ENCODE data around the gene SLC25A45. TPM values are rescaled to one million over a fixed set of nuclear protein-coding genes. Genes with fewer than 3 reads are reported as not detected.

The SLC25A45 gene
- total RNA-seq, 1 donor from 2014 or later, result 5.6 TPM

DNA sequence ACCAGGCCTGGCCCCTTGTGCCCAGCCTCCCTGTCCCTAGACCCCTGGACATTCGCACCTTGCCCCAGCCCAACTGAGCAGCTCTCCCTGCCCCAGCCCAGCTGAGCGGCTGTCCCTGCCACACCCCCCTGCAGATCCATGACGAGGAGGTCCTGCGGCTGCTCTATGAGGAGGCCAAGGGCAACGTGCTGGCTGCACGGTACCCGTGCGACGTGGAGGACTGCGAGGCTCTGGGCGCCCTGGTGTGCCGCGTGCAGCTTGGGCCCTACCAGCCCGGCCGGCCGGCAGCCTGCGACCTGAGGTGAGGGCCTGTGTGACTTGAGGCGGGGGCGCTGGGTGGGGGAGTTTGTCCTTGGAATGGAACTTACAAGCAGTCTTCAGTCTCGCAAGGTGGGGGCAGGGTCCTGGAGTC, 11.7 kb upstream of the SLC25A45 start:
- peak; percentile 56 for DNase-seq (ENCODE audit: missing footprints)
- intact Hi-C loops (cut with DNase I), result no loop called here
- ATAC-seq, result no peak

DNA sequence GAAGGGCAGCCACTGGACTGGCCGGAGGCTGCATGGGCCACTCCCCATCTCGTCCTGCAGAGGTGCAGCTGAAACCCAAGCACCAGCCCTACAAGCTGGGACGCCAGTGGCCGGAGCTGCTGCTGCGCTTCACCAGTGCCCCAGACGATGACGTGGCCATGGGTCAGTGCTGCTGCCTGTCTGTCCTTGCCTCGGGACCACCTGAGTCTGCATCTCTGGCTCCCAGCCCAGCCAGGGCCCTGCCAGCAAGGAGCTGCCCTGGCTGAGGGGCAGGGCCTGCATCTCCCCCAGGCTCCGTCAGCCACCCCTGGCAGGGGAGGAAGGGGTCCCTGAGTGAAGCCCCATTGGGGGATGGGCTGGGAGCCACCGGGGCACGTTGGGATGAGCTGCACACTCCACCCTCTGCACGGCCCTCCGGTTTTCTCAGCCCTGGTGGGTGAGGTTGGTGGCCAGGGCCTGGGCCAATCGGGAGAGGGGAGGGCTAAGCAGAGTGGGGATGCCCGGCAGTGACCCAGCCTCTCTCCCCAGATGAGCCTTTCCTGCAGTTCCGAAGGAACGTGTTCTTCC, 11.2 kb upstream of the SLC25A45 start:
- DNase-seq (ENCODE audit: missing footprints) (peak; percentile 27), ATAC-seq (no peak)
- intact Hi-C loops (cut with DNase I), result no loop called here

DNA sequence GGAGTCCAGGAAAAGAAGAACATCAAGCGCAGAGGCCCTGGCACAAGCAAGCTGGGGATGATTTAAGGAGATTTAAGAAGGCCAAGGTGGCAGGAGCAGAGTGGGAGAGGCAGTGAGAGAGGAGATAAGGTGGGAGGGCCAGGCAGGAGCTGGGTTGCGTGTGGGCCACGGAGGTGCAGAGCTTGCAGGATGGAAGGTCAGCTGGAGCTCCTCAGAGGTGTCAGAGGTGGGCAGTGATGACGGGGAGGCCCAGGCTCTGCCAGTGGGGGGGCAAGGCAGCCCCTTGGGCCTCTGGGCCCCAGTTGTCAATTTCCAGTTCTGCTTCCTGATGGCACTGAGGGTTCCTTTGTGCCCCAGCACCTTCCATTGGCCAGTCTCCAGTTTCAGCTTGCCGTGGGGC, 10.5 kb upstream of the SLC25A45 start:
- DNase-seq (ENCODE audit: missing footprints), result peak; percentile 17
- intact Hi-C loops (cut with DNase I), result no loop called here
- no peak for ATAC-seq

DNA sequence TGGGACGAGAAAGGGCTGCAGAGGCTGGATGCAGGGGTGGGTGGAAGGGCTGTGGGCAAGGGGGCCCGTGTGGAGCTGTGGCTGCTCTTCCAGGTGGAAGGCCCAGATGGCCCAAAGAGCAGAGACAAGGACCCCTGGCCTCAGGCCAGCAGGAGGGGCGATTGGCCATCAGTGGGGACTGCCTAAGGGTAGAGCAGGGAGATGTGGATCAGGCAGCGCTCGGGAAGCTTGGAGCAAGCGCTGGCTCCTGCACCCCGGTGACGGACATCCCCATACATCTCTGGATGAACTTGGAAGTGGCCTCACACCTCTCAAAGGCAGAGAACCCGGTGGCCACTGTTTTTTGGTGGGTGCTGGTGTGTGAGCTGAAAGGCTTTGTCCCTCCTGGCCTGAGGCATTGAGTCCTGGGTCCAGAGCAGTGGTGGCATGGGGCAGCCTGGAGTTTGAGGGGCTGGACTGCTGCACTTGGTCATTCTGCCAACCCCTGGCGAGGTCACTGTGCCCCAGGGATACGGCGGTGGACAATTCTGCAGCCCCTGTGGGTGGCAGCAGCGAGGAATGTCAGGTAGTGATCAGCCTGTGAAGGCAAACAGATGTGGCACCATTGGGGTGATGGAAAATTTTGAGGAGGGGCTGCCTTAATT, 9.9 kb upstream of the SLC25A45 start:
- intact Hi-C loops (cut with DNase I), result no loop called here
- ATAC-seq (no peak), DNase-seq (ENCODE audit: missing footprints) (peak; percentile 57)

DNA sequence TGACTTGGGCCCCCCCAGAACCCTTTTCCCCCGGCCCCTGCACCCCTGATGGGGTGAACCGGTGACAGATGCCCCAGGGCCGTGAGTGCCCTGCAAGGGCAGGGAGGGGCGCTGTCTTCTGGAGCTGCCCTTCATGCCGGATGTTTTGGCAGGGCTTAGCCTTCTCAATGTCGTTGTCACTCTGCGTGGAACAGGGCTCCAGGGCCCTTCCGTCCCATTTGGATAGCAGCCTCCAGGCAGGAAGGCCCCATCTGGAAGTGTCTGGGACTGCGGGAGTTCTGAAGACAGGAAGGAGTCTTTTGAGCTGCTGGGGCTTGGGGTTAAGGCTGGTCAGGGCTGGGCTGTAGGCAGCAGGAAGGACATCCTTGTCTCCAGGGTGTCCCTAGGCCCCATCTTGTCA, 8.6 kb upstream of the SLC25A45 start:
- DNase-seq (ENCODE audit: missing footprints), result peak; percentile 30
- ATAC-seq, result peak; percentile 37
- intact Hi-C loops (cut with DNase I), result loop anchor here (2.0 kb wide), 1 partner anchor 14 kb away; no protein-coding TSS in a partner anchor

DNA sequence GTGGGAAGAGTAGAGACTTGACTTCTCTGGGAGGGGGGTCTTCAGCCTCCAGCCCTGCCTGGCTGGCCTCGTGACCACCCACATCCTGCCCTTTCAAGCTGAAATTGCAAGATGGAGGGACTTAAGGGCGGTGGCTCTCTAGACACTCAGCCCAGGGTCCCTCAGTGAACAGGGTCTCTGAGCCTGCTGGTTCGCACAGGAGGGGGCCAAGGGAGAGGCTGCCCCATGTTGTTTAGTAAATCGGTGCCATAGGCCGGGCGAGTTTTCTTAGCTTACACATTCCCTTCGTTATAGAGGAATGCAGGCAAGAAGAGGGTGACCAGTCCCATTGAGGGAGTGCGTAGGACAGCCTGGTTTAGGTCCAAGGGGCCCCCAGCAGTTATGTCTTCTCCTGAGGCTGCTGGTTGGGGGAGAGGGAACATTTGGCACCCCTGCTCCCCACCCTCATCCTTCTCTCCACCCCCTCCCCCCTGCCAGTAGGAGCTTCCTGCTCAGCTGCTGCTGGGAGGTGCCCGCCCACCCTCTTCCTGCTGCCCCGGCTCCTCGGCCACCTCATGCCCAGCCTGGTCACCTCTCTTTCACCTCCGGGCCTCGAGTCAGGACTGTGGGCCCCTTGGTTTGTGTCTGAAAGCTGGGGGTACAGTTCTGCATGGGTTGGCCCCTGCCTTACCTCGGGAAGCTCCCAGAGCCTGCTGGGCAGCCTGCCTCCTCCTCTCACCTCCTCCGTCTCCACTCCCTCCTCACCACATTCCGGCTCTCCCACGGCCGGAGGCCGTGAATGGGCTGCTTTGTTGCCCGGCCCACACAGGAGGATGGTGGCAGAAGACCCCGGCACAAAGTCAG, 7.9 kb upstream of the SLC25A45 start:
- intact Hi-C loops (cut with DNase I), result loop anchor here (2.0 kb wide), 1 partner anchor 14 kb away; no protein-coding TSS in a partner anchor
- DNase-seq (ENCODE audit: missing footprints) (peak; percentile 59), ATAC-seq (no peak)

DNA sequence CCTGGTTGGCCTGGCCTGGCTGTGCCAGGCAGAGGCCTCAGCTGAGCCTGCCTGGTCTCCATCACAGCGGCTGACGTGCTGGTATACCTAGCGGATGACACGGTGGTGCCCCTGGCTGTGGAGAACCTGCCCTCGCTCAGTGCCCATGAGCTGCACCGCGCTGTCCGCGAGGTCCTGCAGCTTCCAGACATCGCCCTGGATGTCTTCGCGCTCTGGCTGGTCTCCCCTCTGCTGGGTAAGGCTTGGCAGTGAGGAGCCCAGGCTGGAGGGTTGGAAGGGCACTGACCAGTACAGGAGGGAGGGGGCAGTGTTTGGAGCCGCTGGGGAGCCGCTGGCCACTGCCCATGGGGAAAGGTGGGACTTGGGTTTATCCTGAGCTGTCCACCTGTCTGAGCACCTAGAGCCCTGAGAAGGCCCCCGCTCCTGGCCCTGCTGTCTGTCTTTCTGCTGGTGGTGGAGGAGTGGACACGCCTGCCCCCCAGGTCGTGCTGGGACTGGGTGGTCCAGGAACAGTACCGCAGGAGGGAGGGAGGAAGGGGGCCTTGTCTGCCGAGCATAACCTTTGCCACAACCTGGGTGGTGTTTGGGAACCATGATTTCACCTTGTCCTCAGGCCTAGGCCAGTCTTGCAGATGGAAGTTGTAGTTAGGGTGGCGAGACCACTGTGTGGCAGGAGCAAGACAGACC, 7.0 kb upstream of the SLC25A45 start:
- DNase-seq (ENCODE audit: missing footprints) (peak; percentile 46), ATAC-seq (no peak)
- intact Hi-C loops (cut with DNase I), result no loop called here

DNA sequence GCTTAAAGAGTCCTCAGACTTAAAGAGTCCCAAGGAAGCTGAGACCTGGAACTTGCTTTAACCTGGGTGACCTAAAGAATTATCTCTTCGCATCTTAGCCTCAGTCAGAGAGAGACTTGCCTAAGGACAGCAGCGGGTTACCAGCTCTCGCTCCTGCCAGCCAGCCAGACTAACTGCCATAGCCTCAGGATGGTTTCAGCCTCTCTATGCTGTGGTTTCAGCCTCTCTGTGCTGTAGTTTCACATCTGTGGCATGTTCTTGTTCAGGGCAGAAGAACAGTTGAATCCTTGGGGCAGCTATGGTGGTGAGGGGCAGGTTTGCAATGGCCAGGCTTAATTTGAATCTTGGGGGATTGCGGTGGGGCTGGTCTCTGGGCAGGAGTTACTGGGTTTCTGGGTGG, 6.3 kb upstream of the SLC25A45 start:
- intact Hi-C loops (cut with DNase I), result no loop called here
- ATAC-seq (no peak), DNase-seq (ENCODE audit: missing footprints) (no peak)

DNA sequence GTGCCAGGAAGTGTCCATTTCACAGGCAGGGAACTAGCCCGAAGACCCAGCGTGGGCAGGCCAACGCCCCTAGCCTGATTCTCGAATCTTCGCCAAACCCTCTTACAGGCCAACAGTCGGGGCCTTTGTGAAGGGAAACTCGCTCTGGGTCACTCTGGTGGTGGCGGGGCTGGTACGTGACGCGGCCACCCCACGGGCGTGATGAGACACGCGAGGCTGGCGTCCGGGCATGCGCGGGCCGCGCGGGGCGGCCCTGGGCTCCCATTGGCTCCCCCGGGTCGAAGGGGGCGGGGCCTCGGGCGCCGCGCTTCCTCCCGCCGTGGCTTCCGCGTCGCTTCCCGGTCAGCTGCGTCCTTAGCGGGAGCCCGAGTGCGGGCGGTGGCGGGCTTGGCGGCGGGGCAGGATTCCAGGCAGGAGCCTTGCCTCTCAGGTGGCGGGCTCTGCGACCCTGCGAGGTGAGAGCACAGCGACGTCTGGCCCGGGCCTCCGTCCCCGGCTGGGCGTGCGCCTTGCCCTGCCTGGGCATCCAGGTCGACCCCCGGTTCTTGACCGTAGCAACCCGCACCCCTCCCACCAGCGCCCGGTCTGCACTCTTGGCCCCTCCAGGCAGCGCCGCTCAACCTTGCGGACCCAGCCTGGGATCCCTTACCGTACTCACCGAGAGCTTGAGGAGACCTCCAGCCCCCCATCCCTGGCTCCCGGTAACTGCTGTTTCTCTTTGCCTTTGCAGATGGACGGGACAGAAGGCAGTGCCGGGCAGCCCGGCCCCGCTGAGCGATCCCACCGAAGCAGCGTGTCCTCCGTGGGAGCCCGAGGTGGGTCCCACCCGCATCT, 4.1 kb upstream of the SLC25A45 start, which contains the start of gene FRMD8:
TSS of gene FRMD8 (plus strand) at position 331 of the 834 bp plus-strand sequence. CDS start at position 731, 400 bp downstream.
- intact Hi-C loops (cut with DNase I), result no loop called here
- DNase-seq (ENCODE audit: missing footprints), result peak; percentile 98
- ATAC-seq, result peak; percentile 74

DNA sequence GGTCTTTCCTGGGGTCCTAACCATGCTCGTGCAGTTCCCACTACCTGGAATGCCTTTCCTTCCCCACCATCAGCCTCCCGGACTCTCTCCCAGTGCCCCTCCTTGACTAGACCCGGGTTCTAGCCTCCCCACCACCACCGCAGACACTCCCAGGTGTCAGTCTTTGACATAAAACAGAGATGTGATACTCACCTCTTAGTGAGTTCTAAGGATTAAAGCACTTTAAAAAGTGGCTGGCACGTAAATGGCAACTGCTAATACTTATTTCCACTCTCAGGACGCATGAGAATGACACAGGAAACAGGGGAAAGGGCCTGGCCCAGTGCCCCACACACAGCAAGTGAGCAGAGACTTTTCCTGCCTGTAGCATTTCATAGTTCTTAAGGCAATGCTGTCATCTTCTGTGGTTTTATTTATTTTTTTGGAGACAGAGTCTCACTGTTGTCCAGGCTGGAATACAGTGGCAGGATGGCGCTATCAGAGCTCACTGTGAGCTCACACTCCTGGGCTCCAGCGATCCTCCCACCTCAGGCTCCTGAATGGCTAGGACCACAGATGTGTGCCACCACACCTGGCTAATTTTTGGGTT, 1.9 kb upstream of the SLC25A45 start:
- no peak for DNase-seq (ENCODE audit: missing footprints)
- intact Hi-C loops (cut with DNase I), result loop anchor here (5.0 kb wide), 1 partner anchor 88 kb away; no protein-coding TSS in a partner anchor
- no peak for ATAC-seq

DNA sequence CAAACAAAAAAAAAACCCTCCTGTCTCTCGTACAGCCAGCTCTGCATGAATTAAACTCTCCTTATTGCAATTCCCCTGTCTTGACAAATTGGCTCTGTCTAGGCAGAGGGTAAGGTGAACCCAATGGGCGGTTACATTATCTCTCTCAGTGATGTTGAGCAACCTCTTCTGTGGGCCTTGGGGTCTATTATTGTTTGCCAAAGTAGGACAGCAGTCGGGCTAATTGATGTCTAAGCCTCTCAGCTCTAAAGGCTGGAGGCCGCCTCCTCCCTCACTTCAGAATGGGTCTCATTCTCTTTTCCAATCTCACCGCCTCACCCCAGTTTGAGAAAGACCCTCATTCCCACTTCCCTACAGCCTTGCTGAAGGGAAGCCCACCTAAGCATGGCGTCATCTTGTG, 1.3 kb upstream of the SLC25A45 start:
- intact Hi-C loops (cut with DNase I), result loop anchor here (2.0 to 5.0 kb wide), 2 partner anchors 35 to 89 kb away; no protein-coding TSS in a partner anchor
- DNase-seq (ENCODE audit: missing footprints), result no peak
- ATAC-seq, result no peak

DNA sequence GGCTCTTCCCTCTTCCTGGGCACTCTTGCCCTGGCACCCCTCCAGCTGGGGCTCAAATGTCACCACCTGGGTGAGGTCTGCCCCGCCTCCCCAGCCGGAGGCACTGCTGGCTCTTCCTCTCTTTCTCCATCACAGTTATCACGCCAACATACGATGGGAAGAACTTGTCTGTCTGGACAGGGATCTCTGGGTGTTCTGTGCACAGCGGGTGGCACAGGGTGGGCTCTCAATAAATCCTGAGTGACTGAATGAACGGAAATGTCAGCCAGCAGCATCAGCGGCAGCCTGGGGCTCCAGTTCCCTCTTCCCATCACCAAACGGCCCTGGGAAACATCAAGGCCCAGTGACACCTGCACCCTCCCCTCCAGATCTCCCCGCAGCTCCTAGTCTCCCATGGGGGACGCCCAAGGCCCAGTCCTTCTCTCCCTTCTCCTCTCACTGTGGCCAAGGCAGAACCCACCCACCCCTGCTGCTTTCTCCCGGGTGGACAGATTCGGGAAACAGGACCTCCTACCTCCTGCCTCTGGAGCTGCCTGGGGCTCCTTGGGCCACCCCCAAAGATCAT, 440 bp upstream of the SLC25A45 start:
- intact Hi-C loops (cut with DNase I), result loop anchor here (1.0 to 5.0 kb wide), 3 partner anchors 36 to 124 kb away; no protein-coding TSS in a partner anchor
- DNase-seq (ENCODE audit: missing footprints) (no peak), ATAC-seq (no peak)

DNA sequence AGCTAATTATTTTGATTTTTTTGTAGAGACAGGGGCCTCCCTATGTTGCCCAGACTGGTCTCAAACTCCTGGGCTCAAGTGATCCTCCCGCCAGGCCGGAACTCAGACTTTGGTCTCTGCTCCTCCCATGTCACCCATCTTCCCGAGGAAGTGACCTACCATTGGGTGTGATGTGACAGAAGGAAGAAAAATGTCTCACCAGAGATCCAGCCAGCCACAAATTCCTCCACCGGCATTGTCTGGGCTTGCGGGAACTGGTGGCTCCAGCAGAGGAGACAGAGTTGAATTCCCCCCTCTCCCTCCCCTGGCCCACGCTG, 772 bp downstream of the SLC25A45 start:
- peak; percentile 15 for ATAC-seq
- intact Hi-C loops (cut with DNase I), result loop anchor here (1.0 to 5.0 kb wide), 3 partner anchors 37 to 126 kb away; no protein-coding TSS in a partner anchor

DNA sequence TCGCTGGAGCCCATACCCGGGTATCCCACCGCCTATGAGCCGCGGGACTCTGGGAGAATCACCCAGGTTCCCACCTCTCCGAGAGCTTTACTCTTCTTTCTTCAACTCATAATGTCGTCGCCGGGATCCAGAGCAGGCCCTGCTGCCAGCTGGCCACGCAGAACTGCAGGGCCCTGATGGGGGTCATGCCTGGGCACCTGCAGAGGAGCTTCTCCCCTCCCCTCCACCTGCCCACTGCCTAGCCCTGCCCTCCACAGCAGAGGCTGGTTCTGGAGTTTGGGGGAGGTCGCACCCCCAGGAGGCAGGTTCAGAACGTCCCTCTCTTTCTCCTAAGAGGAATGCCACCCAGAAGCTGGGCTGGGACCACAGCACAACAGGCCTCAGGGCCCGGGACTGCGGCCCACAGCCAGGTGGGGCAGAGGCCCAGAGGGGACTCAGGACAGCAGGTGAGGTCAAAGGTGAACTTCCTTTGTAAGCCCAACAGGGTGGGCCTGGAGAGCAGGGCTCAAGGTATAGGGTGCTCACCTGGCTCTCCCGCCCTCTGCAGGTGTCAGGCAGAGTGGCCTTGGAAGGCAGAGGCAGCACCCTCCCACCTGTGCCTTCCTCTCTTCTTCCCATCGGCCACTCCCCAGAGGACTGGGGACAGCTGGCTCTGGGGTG, 1.9 kb downstream of the SLC25A45 start:
- no peak for ATAC-seq
- intact Hi-C loops (cut with DNase I), result loop anchor here (5.0 kb wide), 1 partner anchor 92 kb away; no protein-coding TSS in a partner anchor
- DNase-seq (ENCODE audit: missing footprints), result peak; percentile 37

More for the DNA sequence above, 772 bp downstream of the SLC25A45 start:
- peak; percentile 72 for DNase-seq (ENCODE audit: missing footprints)

DNA sequence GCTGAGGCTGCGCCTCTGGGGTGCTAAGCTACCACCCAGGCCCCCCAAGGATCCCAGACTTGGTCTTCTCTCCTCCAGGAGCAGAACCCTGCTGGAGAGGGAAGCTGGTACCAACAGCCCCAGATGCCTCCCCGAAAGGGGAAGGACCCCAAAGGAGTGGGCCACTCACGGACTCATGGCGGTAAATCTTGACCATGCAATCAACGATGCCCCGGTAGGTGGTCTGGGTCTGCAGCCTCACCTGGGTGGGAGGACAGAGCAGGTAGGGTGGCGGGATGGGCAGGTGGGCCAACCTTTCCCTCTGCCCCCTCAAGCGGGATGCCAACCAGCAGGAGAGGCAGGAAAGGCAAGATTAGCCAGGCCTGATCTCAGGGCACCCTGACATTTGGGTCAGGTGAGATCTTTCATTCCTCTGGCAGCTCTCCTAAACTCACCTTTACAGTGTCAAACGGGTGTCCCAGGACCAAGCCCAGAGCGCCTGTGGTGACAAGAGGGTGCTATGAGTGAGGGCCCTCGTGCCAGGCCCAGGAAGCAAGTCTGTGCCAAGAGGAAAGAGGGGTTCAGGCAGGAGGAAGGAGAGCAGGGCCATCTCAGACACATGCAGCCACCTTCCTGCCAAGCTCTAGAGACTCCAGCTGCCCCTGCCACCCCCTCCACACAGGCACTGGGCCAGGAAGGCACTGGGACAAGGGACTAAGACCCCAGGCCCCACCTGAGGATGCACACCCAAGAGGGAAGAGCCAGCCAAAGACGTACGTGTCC, 2.6 kb downstream of the SLC25A45 start:
- ATAC-seq (no peak), DNase-seq (ENCODE audit: missing footprints) (peak; percentile 25)
- intact Hi-C loops (cut with DNase I), result loop anchor here (5.0 kb wide), 1 partner anchor 92 kb away; no protein-coding TSS in a partner anchor
